H9 (cell line): ENCODE measurements around the gene ACAP3. TPM values are rescaled to one million over a fixed set of nuclear protein-coding genes. Genes with fewer than 3 reads are reported as not detected.

Experiments used
- DNase-seq: peaks from one replicate; pipeline ENCODE4 v3.0.0-alpha.2; 2017
- H2AFZ ChIP-seq: one replicate; pipeline ENCODE4 v1.6.1; 2013; ENCODE audit warnings: mild to moderate bottlenecking, low read length, control low read depth, moderate library complexity
- H2AK5ac ChIP-seq: 2 replicates; pipeline ENCODE4 v1.6.1; 2013; ENCODE audit warnings: low read length, control low read depth, mixed read lengths; ENCODE audit not compliant: insufficient read length
- H2BK120ac ChIP-seq: one replicate; pipeline ENCODE4 v1.6.1; 2013; ENCODE audit warnings: low read depth, mild to moderate bottlenecking, low read length, control low read depth, inconsistent platforms; ENCODE audit not compliant: poor library complexity, severe bottlenecking
- H2BK12ac ChIP-seq: 2 replicates; pipeline ENCODE4 v1.6.1; 2013; ENCODE audit warnings: low read length, control low read depth, mixed read lengths, low read depth; ENCODE audit not compliant: insufficient read length
- H2BK15ac ChIP-seq: 2 replicates; pipeline ENCODE4 v1.6.1; 2013; ENCODE audit warnings: low read depth, low read length, control low read depth
- H2BK20ac ChIP-seq: one replicate; pipeline ENCODE4 v1.6.1; 2013; ENCODE audit warnings: low read depth, mild to moderate bottlenecking, low read length, control low read depth, inconsistent platforms; ENCODE audit not compliant: poor library complexity, severe bottlenecking
- H2BK5ac ChIP-seq: 2 replicates; pipeline ENCODE4 v1.6.1; 2013; ENCODE audit warnings: low read length, control low read depth, mixed read lengths; ENCODE audit not compliant: insufficient read length
- H3K14ac ChIP-seq: 2 replicates; pipeline ENCODE4 v1.6.1; 2013; ENCODE audit warnings: low read length, control low read depth; ENCODE audit not compliant: insufficient read depth
- H3K18ac ChIP-seq: 2 replicates; pipeline ENCODE4 v1.6.1; 2013; ENCODE audit warnings: low read depth, mild to moderate bottlenecking, mixed read lengths, low read length, control low read depth; ENCODE audit not compliant: insufficient read length
- H3K23ac ChIP-seq: 2 replicates; pipeline ENCODE4 v1.6.1; 2013; ENCODE audit warnings: low read length, control low read depth, mixed read lengths, low read depth; ENCODE audit not compliant: insufficient read length
- H3K23me2 ChIP-seq: 2 replicates; pipeline ENCODE4 v1.6.1; 2013; ENCODE audit warnings: low read depth, mild to moderate bottlenecking, mixed read lengths, low read length, control low read depth; ENCODE audit not compliant: insufficient read length, poor library complexity, severe bottlenecking
- H3K27ac ChIP-seq: 2 replicates; pipeline ENCODE4 v1.5.1; 2013; ENCODE audit warnings: low read length, control low read depth, mixed read lengths, low read depth; ENCODE audit not compliant: insufficient read length
- H3K27me3 ChIP-seq: 2 replicates; pipeline ENCODE4 v1.6.1; 2013; ENCODE audit warnings: low read length, control low read depth, inconsistent platforms; ENCODE audit not compliant: insufficient read depth
- H3K4ac ChIP-seq: 2 replicates; pipeline ENCODE4 v1.6.1; 2013; ENCODE audit warnings: low read depth, mild to moderate bottlenecking, control low read depth, inconsistent platforms, low read length, moderate library complexity
- H3K4me1 ChIP-seq: 2 replicates; pipeline ENCODE4 v1.6.1; 2013; ENCODE audit warnings: low read length, control low read depth, inconsistent platforms; ENCODE audit not compliant: insufficient read depth
- H3K4me2 ChIP-seq: 2 replicates; pipeline ENCODE4 v1.6.1; 2013; ENCODE audit warnings: low read length, control low read depth, mixed read lengths; ENCODE audit not compliant: insufficient read length, insufficient read depth
- H3K56ac ChIP-seq: 2 replicates; pipeline ENCODE4 v1.6.1; 2013; ENCODE audit warnings: low read depth, mild to moderate bottlenecking, mixed read lengths, low read length, control low read depth; ENCODE audit not compliant: insufficient read length
- H3K79me1 ChIP-seq: 2 replicates; pipeline ENCODE4 v1.6.1; 2013; ENCODE audit warnings: low read depth, mild to moderate bottlenecking, moderate library complexity, low read length, control low read depth, inconsistent platforms; ENCODE audit not compliant: insufficient read depth, poor library complexity, severe bottlenecking
- H3K79me2 ChIP-seq: 2 replicates; pipeline ENCODE4 v1.6.1; 2013; ENCODE audit warnings: low read length, control low read depth, inconsistent platforms; ENCODE audit not compliant: insufficient read depth
- H3K9ac ChIP-seq: 2 replicates; pipeline ENCODE4 v1.6.1; 2013; ENCODE audit warnings: low read length, control low read depth, mixed read lengths; ENCODE audit not compliant: insufficient read length; ENCODE audit errors: extremely low read depth
- H3K9me3 ChIP-seq: one replicate; pipeline ENCODE4 v1.6.1; 2013; ENCODE audit warnings: low read depth, low read length, inconsistent platforms; ENCODE audit not compliant: control insufficient read depth
- H3T11ph ChIP-seq: one replicate; pipeline ENCODE4 v1.6.1; 2013; ENCODE audit warnings: mild to moderate bottlenecking, low read length, control low read depth, inconsistent platforms
- H4K20me1 ChIP-seq: one replicate; pipeline ENCODE4 v1.6.1; 2013; ENCODE audit not compliant: control insufficient read depth, insufficient read length, insufficient read depth
- H4K5ac ChIP-seq: 2 replicates; pipeline ENCODE4 v1.6.1; 2013; ENCODE audit warnings: low read depth, mild to moderate bottlenecking, mixed read lengths, low read length, control low read depth; ENCODE audit not compliant: insufficient read length
- H4K8ac ChIP-seq: replicated peaks from 2 replicates; pipeline ENCODE4 v1.6.1; 2013; ENCODE audit warnings: low read length, control low read depth, mixed read lengths, low read depth; ENCODE audit not compliant: insufficient read length
- H4K91ac ChIP-seq: 2 replicates; pipeline ENCODE4 v1.6.1; 2013; ENCODE audit warnings: low read depth, mild to moderate bottlenecking, moderate library complexity, mixed read lengths, low read length, control low read depth; ENCODE audit not compliant: insufficient read length
- H3K27ac Mint-ChIP-seq, 3 experiments: 2 replicates in 2 of 3; 3 replicates in 1 of 3; pipeline ENCODE4 v1.8.0; 2020 to 2021; ENCODE audit warnings: mixed read lengths in 3 of 3, mild to moderate bottlenecking in 1 of 3, moderate library complexity in 1 of 3
- H3K27me3 Mint-ChIP-seq: 2 replicates; pipeline ENCODE4 v1.8.0; 2021; ENCODE audit warnings: low read depth, mild to moderate bottlenecking, moderate library complexity, mixed read lengths
- H3K36me3 Mint-ChIP-seq, 3 experiments: 2 replicates in 2 of 3; 3 replicates in 1 of 3; pipeline ENCODE4 v1.8.0; 2020 to 2021; ENCODE audit warnings: low read depth in 3 of 3, mixed read lengths in 3 of 3; ENCODE audit not compliant: insufficient read depth in 1 of 3
- H3K4me1 Mint-ChIP-seq, 2 experiments: 2 replicates each; pipeline ENCODE4 v1.8.0; 2020; ENCODE audit warnings: mixed read lengths in 2 of 2
- H3K4me3 Mint-ChIP-seq, 2 experiments: 2 replicates in 1 of 2; 3 replicates in 1 of 2; pipeline ENCODE4 v1.8.0; 2020 to 2021; ENCODE audit warnings: mild to moderate bottlenecking in 2 of 2, mixed read lengths in 2 of 2, moderate library complexity in 1 of 2
- H3K9me3 Mint-ChIP-seq, 2 experiments: 2 replicates in 1 of 2; 3 replicates in 1 of 2; pipeline ENCODE4 v1.8.0; 2020; ENCODE audit warnings: mild to moderate bottlenecking in 2 of 2, mixed read lengths in 2 of 2, moderate library complexity in 1 of 2
- WGBS: extraction: QIAGEN DNeasy Blood & Tissue Kit; methylation state at CpG from one replicate; pipeline ENCODE4 v1.1.7; 2013; ENCODE audit warnings: missing lambda C conversion rate, low lambda C conversion rate, mixed read lengths; ENCODE audit not compliant: insufficient read length; ENCODE audit errors: extremely low coverage; 5-methylcytosine and 5-hydroxymethylcytosine counted together
- total RNA-seq: library from RNA; stranded (reverse); gene quantifications from 2 replicates; pipeline ENCODE4 v1.2.1, GENCODE V29; 2021
- TF ChIP-seq, protein P1 (sequence below): fragments of 200-600 bp; sonication (generic); conservative IDR thresholded peaks from 3 replicates; pipeline ENCODE4 v1.8.0; 2021; ENCODE audit warnings: antibody characterized with exemption, mild to moderate bottlenecking

The ACAP3 gene
- total RNA-seq, 1 experiment from 2014 or later = 41.4 TPM

DNA sequence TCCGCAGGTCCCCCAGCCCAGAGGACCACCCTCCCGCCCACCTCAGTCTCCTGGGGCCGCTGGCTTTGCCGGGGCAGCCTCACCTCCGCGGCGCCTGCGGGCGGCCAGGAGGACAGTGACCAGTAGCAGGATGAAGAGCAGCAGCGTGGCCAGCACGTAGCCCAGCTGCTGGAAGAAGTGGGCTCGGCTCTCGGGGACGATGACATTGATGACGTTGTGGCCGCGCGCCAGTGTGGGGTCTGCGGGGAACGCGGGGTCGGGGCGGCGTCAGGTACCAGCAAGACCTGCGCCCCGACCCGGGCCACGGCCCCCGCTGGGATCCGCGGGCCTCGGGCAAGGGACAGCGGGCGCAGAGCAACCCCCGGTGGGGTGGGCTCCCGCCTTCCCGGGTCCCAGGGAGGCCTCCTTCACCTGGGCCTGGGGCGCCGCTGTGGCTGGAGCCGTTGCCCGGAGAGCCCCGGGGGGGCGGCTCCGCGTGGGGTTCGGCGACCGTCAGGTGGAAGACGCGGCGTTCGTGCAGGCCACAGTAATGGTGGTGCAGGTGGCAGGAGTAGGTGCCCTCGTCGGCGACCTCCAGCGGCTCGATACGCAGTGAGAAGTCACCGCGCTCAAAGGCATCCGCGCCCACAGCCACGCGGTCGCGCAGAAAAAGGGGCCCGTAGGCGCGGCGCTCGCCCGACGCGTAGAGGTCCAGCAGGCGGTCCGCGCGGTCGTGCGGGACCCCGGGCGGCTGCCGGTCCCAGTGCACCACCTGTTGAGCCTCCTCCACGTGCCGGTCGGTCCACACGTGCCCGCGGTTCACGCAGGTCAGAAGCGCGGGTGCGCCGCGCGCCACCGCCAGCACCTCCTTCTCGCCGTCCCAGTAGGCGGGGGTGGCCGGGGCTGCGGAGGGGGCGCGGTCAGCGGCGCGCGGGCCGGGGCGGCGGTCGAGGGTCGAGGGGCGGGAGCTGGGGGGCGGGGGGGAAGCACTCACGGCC lies 46.8 kb upstream of the ACAP3 start:
- Histone ChIP-seq H3K14ac (no peak overlapping the region), H2AFZ (no peak overlapping the region), H3K27ac (no peak overlapping the region), H2AK5ac (no peak overlapping the region), H3K9ac (no peak overlapping the region), H4K8ac (no peak overlapping the region), H3K23me2 (peaks cover 7% of the 10 kb centered on the region), H3T11ph (no peak overlapping the region), H3K4me1 (no peaks in the 10 kb centered on the region; the same call in 1 of the 2 replicates), H3K9me3 (no peaks in the 10 kb centered on the region), H2BK20ac (no peak overlapping the region), H3K4me2 (peak overlapping the region; percentile 62), H4K5ac (no peak overlapping the region), H2BK12ac (no peak overlapping the region), H2BK120ac (no peak overlapping the region), H4K91ac (no peak overlapping the region), H3K79me2 (no peaks in the 10 kb centered on the region), H3K18ac (no peak overlapping the region), H3K23ac (no peak overlapping the region), H2BK5ac (no peak overlapping the region), H3K4ac (no peak overlapping the region), H4K20me1 (no peaks in the 10 kb centered on the region), H3K56ac (no peak overlapping the region), H2BK15ac (no peak overlapping the region), H3K79me1 (no peaks in the 10 kb centered on the region), H3K27me3 (peaks cover 4% of the 10 kb centered on the region; the same call in 1 of the 2 replicates)
- H3K4me1 Mint-ChIP-seq = peaks cover 27 to 48% of the 10 kb centered on the region in 2 experiments
- H3K36me3 Mint-ChIP-seq = peaks cover 0 to 8% (median 2%) of the 10 kb centered on the region in 3 experiments; a peak in 1 of 7 replicates
- peak overlapping the region; percentile 58 to 85 for H3K4me3 Mint-ChIP-seq
- H3K9me3 Mint-ChIP-seq = no peaks in the 10 kb centered on the region
- no CpG with 5 or more reads among the region's 116 CpGs for WGBS
- H3K27ac Mint-ChIP-seq = peak overlapping the region in 1 of 3 experiments; percentile 40; a peak in 1 of 7 replicates
- DNase-seq = no peak
- H3K27me3 Mint-ChIP-seq = peaks cover 37% of the 10 kb centered on the region
- TF ChIP-seq, protein P1, sequence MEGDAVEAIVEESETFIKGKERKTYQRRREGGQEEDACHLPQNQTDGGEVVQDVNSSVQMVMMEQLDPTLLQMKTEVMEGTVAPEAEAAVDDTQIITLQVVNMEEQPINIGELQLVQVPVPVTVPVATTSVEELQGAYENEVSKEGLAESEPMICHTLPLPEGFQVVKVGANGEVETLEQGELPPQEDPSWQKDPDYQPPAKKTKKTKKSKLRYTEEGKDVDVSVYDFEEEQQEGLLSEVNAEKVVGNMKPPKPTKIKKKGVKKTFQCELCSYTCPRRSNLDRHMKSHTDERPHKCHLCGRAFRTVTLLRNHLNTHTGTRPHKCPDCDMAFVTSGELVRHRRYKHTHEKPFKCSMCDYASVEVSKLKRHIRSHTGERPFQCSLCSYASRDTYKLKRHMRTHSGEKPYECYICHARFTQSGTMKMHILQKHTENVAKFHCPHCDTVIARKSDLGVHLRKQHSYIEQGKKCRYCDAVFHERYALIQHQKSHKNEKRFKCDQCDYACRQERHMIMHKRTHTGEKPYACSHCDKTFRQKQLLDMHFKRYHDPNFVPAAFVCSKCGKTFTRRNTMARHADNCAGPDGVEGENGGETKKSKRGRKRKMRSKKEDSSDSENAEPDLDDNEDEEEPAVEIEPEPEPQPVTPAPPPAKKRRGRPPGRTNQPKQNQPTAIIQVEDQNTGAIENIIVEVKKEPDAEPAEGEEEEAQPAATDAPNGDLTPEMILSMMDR = no peak
